Body of pancreas (tissue), 4 donors: ENCODE data around the gene ASPRV1.

Source experiments
- POLR2A ChIP-seq, 3 donors: fragments of 450-650 bp; IDR thresholded peaks; one replicate each; pipeline ENCODE4 v1.6.1; 2016; ENCODE audit warnings: antibody characterized with exemption in 3 of 3, mild to moderate bottlenecking in 2 of 3
- TF ChIP-seq, protein P1 (sequence below), 7 experiments: fragments of 450-650 bp in 4 of 7; fragments of 200-600 bp in 3 of 7; sonication (generic) in 3 of 7; IDR thresholded peaks; one replicate each; pipeline ENCODE4 v1.5.1; 2016 to 2019; ENCODE audit warnings: antibody characterized with exemption in 7 of 7

DNA sequence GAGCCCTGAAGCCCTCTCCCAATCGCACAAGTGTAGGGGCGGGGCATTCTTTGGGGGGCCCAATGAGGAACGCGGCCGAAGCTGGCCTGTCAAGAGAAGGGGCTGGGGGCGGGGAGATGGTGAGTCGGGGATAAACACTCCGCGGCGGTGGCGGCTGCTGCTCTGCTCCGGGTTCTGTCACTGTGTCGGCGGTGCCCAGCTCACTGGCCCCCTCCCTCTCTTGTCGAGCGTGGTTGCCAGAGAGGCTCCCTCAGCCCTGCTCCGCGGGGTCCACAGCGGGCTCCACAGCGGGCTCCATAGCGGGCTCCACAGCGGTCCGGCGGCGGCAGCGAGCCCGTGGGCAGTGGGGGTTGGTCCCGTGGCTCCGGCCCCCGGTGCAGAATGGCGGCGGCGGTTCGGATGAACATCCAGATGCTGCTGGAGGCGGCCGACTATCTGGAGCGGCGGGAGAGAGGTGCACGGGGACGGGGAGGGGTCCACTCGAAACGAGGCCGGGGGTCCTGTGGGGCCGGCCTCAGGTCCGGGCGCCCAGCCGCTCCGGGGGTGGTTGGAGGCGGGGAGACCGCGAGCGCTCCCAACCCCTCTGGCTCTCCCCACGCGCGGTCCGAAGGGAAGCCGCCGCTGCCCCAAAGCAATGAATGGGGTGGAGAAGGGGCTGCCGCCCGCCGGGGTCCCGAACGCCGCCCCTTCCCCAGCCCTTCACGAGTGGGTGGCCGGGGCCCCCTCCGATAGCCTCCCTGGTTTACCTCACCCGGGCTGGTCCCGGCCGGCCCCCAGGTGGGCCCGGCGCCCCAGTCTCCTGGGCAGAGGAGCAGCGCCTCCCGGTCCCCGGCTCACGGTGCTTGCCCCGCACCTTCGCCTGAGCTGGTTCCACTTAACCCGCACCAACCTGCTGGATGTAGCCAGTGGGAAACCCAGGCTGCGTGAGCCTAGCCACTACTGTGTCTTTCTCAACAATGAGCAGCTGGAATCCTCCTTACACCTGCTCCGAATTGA lies 46.2 kb downstream of the ASPRV1 start, which contains the start of gene MXD1:
- TF ChIP-seq, protein P1, sequence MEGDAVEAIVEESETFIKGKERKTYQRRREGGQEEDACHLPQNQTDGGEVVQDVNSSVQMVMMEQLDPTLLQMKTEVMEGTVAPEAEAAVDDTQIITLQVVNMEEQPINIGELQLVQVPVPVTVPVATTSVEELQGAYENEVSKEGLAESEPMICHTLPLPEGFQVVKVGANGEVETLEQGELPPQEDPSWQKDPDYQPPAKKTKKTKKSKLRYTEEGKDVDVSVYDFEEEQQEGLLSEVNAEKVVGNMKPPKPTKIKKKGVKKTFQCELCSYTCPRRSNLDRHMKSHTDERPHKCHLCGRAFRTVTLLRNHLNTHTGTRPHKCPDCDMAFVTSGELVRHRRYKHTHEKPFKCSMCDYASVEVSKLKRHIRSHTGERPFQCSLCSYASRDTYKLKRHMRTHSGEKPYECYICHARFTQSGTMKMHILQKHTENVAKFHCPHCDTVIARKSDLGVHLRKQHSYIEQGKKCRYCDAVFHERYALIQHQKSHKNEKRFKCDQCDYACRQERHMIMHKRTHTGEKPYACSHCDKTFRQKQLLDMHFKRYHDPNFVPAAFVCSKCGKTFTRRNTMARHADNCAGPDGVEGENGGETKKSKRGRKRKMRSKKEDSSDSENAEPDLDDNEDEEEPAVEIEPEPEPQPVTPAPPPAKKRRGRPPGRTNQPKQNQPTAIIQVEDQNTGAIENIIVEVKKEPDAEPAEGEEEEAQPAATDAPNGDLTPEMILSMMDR (IDR thresholded peaks at IDR 0.05) = no peak
- TF ChIP-seq POLR2A (IDR thresholded peaks at IDR 0.05) = peak; percentile 95 to 99 (median 98)
